Measurements from ENCODE around the gene C11orf24.
"Not testable (repeated sequence)": the region's sequence is repeated elsewhere in the genome, so short reads cannot be mapped to it uniquely, and the experiment has no call there.

The C11orf24 gene

DNA sequence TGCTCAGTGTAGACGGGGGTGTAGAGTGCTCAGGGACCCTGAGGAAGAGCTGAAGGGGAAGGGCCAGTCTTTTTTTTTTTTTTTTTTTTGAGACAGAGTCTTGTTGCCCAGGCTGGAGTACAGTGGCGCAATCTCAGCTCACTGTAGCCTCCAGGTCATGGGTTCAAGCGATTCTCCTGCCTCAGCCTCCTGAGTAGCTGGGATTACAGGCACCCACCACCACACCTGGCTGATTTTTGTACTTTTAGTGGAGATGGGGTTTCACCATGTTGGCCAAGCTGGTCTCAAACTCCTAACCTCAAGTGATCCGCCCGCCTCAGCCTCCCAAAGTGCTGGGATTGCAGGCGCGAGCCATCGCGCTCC is 27.7 kb upstream of the C11orf24 start:
- DNase-seq (ENCODE audit: low read depth in 3 of 3, low spot score in 1 of 3) = not testable (repeated sequence)

DNA sequence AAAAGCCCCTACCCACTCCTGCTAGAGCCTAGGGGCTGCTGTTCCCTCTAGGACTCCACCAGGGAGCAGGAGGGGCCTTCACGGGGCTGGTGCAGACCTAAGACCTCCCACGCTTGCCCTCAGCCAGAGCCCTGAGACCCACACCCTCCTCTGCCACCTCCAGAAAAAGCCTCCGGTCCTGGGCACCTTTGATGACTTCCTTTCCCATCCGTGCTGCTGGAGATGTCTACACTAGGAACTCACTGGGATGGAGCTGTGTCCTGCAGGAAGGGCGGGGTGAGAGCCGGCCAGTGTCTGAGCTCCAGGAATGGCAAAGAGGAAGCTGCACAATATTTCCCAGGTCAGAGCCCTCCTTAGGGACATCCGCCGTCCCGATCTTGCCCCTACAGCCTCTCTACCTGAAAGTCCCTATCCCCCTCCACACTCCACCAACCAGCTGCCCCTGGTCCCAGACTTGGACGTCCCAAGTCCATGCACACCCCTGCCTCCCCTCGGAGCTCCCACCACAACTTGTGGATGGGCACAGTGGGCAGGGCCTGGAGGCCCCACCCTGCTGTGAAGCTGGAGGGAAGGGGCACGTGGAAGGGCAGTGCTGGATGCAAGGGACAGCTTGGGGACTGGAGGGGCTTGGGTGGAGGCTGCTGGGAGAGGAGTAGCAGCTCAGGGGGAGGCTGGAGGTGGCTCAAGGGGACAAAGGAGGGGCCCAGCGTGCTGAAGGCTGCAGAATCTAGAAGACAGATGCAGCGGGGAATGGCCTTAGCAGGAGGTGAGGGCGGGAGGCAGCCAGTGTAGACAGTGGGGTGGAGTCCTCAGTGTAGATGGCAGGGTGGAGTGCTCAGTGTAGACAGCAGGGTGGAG is 27.1 kb upstream of the C11orf24 start:
- DNase-seq (ENCODE audit: low read depth in 3 of 3, low spot score in 1 of 3) = no peak

DNA sequence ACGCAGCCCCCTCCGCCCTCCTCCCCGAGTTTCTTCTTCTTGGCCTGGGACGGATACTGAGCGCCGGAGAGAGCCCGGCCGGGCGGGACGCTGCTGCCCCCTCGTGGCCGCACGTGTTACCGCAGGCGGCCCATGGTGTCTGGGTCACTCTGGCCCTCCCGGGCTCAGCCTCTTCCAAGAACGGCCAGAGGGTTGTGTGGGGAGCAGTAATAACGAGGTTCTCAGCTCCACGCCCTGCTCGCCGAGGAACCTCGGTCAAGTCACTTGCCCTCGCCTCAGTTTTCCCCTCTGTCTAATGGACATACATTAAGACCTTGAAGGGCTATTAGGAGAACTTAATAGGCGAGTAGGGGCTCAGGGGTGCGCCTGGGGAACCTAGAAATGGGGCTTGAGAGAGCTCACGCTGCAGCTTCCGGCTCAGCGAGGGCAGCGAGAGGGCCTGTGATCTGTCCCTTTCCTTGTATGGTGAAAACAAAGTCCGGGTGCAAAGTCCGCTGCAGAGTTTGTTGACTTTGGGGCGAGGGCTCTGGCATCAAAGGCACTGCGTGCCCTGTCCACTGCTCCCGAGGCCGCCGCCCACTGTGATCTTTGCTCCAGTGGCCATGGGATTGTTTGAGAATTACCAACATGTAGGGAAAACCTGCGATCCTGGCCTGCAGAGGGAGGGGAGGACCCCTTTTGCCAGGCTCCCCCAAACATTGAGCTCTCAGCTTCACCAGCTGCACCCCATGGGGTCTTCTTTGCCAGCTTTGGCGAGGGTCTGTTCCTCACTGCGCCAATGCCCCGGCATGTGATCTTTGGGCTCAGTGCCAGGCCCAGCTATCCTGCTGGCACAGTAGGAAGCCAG is 26.3 kb upstream of the C11orf24 start:
- peak; percentile 19 to 69 (median 53) for DNase-seq (ENCODE audit: low read depth in 3 of 3, low spot score in 1 of 3)

DNA sequence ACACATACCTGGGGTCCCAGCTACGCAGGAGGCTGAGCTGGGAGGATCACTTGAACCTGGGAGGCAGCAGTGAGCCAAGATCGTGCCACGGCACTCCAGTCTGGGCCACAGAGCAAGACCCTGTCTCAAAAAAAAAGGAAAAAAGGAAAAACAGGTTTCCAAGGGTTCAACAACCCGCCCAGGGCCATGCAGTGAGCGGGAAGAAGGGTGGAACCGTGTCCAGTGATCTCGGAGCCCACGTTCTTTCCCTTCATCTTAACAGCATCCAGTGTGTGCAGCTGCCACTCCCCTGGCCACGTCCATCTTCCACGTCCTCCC is 25.7 kb upstream of the C11orf24 start:
- no peak for DNase-seq (ENCODE audit: low read depth in 3 of 3, low spot score in 1 of 3)

DNA sequence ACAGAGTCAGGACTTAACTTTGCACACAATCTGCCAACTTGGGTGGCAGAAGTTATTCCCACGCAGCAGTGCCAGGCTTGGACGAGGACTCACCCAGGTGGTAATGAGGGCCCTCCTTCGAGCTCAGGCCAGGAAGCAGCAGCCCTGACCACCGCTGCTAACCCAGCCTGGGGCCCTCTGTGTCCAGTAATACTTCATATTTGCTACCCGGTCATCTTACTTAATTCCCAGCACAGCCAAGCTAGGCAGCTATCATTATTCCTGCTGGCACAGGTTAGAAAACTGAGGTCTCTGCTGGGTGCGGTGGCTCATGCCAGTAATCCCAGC is 25.2 kb upstream of the C11orf24 start:
- no peak for DNase-seq (ENCODE audit: low read depth in 3 of 3, low spot score in 1 of 3)

DNA sequence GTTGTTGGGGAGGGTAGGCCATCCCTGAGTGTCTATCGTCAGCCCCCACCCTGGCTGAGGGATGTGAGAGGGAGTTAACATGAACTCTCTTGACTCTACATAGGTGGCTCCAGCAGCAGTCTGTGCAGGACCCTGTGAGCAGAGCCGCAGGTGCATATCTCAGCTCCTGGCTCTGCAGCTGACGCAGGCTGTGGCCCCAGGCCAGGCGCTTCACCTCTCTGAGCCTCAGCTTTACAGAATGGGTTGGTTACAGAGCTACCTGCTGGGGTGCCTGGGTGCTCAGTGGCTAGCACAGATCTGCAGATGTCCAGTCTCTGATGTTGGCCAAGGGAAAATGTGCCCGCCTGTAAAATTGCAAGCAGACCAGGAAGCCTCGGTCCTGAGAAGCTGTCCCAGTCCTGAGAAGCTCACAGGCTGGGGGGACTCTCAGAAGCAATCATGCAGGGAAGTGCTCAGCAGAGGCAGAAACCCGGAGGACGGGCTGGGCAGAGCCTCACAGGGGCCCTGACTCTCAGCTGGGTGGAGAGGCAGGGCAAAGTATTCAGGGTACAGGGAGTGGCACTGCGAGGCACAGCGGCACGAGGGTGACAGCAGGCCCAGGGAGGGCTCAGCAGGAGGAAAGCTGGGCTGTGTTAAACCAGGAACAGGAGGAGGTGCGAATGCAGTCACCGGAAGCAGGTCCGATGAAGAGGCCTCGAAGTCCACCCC is 24.7 kb upstream of the C11orf24 start:
- no peak for DNase-seq (ENCODE audit: low read depth in 3 of 3, low spot score in 1 of 3)

DNA sequence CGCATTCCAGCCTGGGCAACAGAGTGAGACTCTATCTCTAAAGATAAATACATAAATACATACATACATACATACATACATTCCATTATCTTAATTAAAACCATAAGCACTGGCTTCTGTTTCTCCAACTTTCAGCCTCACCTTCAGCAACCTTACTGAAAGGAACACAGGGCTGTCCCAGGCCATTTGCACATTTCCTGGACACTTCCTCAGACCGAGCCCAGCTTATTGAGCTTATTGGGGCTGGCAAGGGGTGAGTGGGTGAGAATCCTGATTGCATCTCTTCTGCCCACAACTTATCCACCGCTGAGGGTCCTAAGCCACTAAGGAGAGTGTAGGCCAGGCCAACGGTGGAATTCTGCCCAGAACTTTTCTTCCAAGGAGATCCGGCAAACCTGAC is 24.2 kb upstream of the C11orf24 start:
- no peak for DNase-seq (ENCODE audit: low read depth in 3 of 3, low spot score in 1 of 3)

DNA sequence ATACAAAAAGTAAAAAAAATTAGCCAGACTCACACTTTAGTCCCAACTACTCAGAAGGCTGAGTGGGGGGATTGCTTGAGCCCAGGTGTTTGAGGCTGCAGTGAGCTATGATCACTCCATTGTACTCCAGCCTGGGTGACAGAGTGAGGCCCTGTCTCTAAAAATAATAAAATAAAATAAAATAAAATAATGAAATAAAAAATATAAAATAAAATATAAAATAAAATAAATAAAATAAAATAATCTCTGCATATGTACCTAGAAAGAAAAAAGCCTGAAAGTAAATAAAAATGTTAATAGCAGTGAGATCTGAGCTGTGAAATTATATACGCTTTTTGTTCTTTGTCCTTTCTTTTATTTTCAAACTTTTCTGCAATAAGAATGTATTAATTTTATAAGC is 23.5 kb upstream of the C11orf24 start:
- no peak for DNase-seq (ENCODE audit: low read depth in 3 of 3, low spot score in 1 of 3)

DNA sequence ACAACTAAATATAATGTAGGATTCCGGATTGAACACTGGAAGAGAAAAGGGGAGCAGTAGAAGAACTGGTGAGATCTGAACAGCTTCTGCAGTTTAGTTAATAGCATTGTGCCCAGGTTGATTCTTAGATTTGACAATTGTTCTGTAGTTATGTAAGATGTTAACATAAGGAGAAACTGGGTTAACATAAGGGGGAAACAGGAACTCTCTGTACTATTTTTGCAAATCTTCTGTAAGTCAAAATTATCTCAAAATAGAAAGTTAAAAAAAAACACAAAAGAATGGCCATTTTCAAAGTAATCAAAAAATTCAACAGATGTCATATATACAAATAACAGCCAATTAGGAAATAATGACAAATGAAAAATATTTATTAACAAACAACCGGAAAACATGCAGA is 21.9 kb upstream of the C11orf24 start:
- DNase-seq (ENCODE audit: low read depth in 3 of 3, low spot score in 1 of 3) = no peak

DNA sequence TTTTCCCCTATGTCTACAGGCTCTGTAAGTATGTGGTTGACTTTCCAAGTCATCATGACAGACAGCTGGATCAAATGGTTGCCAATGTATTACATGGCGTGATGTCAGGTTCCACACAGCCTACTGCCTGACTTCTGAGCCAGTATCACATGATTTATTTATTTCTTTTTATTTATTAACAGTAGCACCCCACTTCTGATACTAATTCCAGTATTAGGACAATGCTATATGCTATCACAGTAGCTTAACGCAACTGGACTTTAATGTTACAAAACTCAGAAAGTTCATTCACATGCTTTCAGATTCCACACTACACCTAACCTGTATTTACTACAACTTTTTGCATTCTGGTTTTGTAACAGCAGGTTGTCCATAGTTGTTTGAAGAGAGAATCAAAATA is 17.7 kb upstream of the C11orf24 start:
- no peak for DNase-seq (ENCODE audit: low read depth in 3 of 3, low spot score in 1 of 3)

DNA sequence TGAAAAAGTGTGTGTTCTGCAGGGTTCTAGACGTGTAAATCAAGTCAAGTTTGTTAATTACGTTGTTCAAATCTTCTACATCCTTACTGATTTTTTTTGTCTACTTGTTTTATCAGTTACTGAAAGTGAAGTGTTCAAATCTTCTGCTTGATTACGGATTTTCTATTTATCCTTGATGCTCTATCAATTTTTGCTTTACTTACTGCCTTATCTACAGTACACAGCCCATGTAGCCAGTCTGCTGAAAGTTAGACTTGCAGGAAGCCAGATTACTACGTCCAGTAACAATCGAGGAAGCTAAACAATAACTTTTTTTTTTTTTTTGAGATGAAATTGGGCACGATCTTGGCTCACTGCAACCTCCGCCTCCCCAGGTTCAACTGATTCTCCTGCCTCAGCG is 15.6 kb upstream of the C11orf24 start:
- DNase-seq (ENCODE audit: low read depth in 3 of 3, low spot score in 1 of 3) = no peak

DNA sequence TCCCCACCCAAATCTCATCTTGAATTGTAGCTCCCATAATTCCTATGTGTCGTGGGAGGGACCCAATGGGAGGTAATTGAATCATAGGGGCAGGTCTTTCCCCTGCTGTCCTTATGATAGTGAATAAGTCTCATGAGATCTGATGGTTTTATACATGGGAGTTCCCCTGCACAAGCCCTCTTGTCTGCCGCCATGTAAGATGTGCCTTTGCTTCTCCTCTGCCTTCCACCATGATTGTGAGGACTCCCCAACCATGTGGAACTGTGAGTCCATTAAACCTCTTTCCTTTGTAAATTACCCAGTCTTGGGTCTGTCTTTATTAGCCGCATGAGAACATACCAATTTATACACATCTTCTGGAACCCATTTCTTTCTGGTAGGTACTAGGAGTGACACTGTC is 12.8 kb upstream of the C11orf24 start:
- not testable (repeated sequence) for DNase-seq (ENCODE audit: low read depth in 3 of 3, low spot score in 1 of 3)

DNA sequence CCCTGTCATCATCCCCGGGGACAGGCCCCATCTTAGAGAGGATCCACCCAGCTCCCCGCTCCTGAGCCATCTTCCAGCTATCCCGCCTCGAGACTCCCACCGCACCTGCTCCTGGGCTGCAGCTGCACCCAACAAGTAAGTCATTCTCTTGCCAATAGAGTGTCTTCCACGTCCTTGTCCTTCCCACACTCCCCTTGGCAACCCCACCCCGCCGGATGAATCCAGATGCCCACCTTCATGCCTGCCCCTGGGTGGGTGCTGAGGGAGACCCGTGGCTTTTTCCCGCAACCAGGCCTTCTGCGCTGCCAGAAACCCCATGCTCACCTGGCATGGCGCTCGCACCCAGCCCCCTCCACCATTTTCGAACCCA is 11.1 kb upstream of the C11orf24 start:
- no peak for DNase-seq (ENCODE audit: low read depth in 3 of 3, low spot score in 1 of 3)

DNA sequence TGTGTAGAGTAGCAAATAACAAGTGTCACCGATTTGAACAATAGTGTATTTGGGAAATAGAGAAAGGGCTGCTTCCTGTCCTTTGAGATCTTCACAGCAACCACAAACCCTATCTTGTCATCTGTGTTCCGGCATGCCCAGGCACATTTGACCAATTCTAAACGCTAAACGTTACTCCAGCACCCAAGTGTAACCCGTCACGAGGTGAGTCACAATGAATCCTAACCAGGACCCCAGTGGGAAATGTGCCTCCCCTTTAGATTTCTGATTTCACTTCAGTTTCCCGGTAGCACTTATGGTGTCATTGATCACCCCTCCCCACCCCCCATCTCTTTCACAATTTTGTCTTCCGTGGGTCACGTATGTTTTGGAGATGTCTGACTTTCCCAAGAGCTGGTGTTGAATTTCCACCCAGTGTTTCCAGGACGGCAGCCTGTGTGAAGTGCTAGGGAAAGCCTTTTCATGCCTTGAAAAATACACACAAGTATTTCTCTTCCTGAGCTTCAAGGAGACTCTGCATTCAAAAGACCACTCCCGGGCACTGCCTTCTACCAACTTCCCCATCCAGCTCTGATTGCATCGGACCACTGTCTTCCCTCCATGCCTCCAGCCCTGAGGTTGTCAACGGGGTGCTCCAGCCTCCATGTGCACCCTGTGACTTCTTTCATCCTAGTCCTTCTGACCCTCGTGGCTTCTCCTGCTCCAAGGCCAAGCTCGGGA is 10.5 kb upstream of the C11orf24 start:
- no peak for DNase-seq (ENCODE audit: low read depth in 3 of 3, low spot score in 1 of 3)

DNA sequence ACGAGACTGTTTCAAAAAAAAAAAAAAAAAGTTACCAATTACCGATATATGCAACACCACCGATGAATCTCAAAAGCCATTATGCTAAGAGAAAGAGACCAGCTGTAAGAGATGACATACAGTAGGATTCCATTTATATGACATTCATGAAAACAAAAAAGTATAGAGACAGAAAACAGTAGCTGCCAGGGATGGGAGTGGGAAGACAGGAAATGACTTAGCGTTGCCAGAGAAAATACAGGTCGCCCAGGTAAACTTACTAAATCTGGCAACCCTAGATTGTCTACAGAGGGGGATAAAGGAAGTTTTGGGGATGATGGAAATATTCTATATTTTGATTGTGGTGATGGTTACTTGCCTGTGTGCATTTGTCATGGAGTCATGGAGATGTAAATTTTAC is 7.9 kb upstream of the C11orf24 start:
- DNase-seq (ENCODE audit: low read depth in 3 of 3, low spot score in 1 of 3) = no peak

DNA sequence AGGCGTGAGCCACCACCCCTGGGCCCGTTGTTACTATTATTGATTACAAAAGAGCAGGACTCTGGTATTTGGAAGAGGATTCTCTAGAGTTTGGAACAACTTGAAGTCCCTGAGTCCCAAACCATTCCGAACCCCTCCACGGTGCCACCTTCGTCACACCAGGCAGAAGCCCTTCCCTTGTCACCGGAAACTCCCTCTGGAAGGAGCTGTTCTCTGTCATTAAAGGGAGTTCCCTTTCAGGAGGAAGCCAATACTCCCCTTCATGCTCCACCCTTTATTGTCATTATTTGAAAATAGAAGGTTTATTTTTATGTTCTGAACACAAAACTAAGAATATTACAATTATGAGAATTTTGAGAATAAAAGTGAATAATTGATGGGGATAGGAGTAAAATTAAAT is 5.1 kb upstream of the C11orf24 start:
- DNase-seq (ENCODE audit: low read depth in 3 of 3, low spot score in 1 of 3) = no peak

DNA sequence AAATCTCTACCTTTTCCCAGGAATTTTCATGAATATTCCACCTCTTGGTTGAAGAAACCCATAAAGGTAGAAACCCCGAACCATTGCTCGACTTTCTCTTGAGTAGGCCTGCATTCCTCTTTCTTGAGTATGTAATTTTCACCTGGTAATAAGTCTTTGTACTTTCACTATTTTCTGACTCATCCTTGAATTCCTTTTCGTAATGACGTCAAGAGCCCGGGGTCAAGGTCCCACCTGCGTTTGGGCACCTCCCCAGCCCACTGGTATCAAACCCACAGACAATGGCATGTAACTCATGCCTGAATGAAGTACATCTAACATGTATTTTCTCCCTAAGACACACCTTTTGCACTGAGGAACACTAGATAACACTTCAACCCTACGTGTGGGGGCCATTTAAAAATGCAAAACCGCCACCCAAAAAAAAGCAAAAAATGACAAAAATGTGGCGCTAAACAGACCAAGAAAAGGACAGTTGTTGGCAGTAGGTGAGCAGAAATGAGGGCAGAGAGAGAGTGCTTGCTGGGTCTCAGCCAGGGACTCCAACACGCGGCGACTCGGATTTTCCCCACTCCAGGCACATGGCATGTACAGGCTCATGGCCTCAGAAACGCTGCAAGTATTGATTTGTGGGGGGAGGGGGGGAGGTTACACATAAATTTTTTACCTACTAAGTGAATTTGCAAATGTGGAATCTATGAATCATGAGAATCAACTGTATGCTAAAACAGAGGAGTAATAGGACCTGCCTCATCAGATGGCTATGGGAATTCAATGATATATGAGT is 4.1 kb upstream of the C11orf24 start:
- DNase-seq (ENCODE audit: low read depth in 3 of 3, low spot score in 1 of 3) = no peak

DNA sequence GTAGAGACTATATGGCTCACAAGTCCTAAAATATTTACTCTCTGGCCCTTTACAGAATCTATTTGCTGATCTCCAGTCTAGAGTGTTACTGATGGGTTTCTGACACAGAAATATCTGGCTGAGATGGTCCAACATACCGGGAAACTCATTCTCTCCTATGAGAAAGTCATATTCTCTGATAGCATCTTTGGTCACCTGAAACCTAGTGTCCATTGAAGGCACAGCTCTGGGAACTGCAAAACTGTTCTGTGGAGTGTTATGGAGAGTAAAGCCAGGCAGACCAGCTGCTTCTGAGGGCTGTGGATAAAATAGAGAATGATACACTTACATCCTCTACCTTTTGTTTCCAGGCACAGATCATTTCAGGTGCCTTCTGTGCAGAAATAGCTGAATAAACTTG is 2.5 kb upstream of the C11orf24 start:
- DNase-seq (ENCODE audit: low read depth in 3 of 3, low spot score in 1 of 3) = no peak

DNA sequence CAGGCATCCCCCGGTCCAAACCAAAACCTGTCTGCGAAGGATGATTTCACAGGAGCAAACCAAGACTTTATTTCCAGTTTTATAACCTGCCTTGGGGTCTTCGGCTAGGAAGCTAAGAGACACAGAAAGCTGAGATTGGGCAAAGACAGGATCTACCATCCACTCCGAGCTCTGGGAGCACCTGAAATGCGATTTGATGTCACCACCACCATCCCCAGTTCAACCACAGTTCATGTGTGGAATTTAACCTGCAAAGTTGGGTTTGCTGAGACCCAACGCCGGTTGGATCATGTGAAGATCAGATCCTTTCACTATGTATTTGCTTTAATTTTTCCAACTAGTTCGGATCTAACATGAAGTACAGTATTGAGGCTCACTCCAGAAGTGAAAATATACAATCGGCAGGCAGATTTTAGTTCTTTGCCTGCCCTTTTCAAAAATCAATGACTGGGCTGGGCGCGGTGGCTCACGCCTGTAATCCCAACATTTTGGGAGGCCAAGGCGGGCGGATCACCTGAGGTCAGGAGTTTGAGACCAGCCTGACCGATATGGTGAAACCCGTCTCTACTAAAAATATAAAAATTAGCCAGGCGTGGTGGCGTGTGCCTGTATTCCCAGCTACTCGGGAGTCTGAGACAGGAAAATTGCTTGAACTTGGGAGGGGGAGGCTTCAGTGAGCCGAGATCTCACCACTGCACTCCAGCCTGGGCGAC is 1.4 kb upstream of the C11orf24 start:
- no peak for DNase-seq (ENCODE audit: low read depth in 3 of 3, low spot score in 1 of 3)

Data from stimulated activated CD4-positive, alpha-beta T cell treated with anti-CD3 and anti-CD28 coated beads, TNF-alpha, amount 100 ng/mL, for 1 hour (primary cell).